Upper lobe of left lung (tissue), 6 donors: Measurements from ENCODE around the gene HSD17B11. TPM values are rescaled to one million over a fixed set of nuclear protein-coding genes. Genes with fewer than 3 reads are reported as not detected.
A peak's percentile ranks its signal among the peaks of the same experiment; 100 is the strongest.
"Not testable (repeated sequence)": the region's sequence is repeated elsewhere in the genome, so short reads cannot be mapped to it uniquely, and the experiment has no call there.

Experiments used
- ATAC-seq, 2 donors: fragments of 200-7000 bp; cut with Tn5 transposase; one replicate each; pipeline ENCODE4 v1.9.1; 2022; ENCODE audit warnings: mild to moderate bottlenecking in 2 of 2, moderate library complexity in 2 of 2; ENCODE audit not compliant: low FRiP score in 2 of 2
- DNase-seq, 2 donors: peaks; one replicate each; pipeline ENCODE4 v3.0.0-alpha.2; 2019 to 2020
- H3K27ac ChIP-seq, 4 donors: fragments of 200-600 bp; sonication (generic); one replicate each; pipeline ENCODE4 v1.5.1; 2016 to 2019
- H3K27me3 ChIP-seq, 4 donors: fragments of 200-600 bp; sonication (generic); one replicate each; pipeline ENCODE4 v1.5.1; 2017 to 2019
- H3K36me3 ChIP-seq, 4 donors: fragments of 200-600 bp; sonication (generic); one replicate each; pipeline ENCODE4 v1.5.1; 2016 to 2019
- H3K4me1 ChIP-seq, 4 donors: fragments of 200-600 bp; sonication (generic); one replicate each; pipeline ENCODE4 v1.5.1; 2018 to 2019
- H3K4me3 ChIP-seq, 4 donors: fragments of 200-600 bp; sonication (generic); one replicate each; pipeline ENCODE4 v1.5.1; 2017 to 2019; ENCODE audit warnings: mild to moderate bottlenecking in 2 of 4, moderate library complexity in 1 of 4
- H3K9me3 ChIP-seq, 4 donors: fragments of 200-600 bp; sonication (generic); one replicate each; pipeline ENCODE4 v1.5.1; 2018 to 2019
- EP300 ChIP-seq, 4 donors: sonication (generic); formaldehyde crosslinking; IDR thresholded peaks; one replicate each; pipeline ENCODE4 v1.5.1; 2017; ENCODE audit warnings: antibody characterized with exemption in 4 of 4, control low read depth in 2 of 4
- POLR2A ChIP-seq, 4 donors: fragments of 450-650 bp; IDR thresholded peaks; one replicate each; pipeline ENCODE4 v1.5.1; 2016 to 2017; ENCODE audit warnings: antibody characterized with exemption in 4 of 4, mild to moderate bottlenecking in 2 of 4
- POLR2AphosphoS5 ChIP-seq, 2 donors: sonication (generic); formaldehyde crosslinking; IDR thresholded peaks; one replicate each; pipeline ENCODE4 v1.5.1; 2017; ENCODE audit warnings: antibody characterized with exemption in 2 of 2
- WGBS, 2 donors: methylation state at CpG; one replicate each; pipeline ENCODE4 v1.1.5; 2017 to 2018; 5-methylcytosine and 5-hydroxymethylcytosine counted together
- total RNA-seq, 6 donors: library from RNA; depleted of rRNA in 4 of 6; stranded (reverse); fragments of >200 nt in 4 of 6; gene quantifications; one replicate each; pipeline versions ENCODE4 v1.1.0 to v1.2.1, GENCODE V29; 2016 to 2021
- TF ChIP-seq, protein P1 (sequence below), 6 experiments: fragments of 450-650 bp in 4 of 6; fragments of 200-600 bp in 2 of 6; sonication (generic) in 2 of 6; IDR thresholded peaks; one replicate each; pipeline ENCODE4 v1.5.1; 2016 to 2019; ENCODE audit warnings: antibody characterized with exemption in 6 of 6
- donor health status: DM: no; HTN: no; CAD: no; lungs with moderate emphysema.
- donor health status: DM: no; HTN: yes; CAD: no; lungs with severe emphysema.

Gene HSD17B11
- total RNA-seq, 6 donors from 2014 or later = 24.4 to 166 (median 93.2) TPM

DNA sequence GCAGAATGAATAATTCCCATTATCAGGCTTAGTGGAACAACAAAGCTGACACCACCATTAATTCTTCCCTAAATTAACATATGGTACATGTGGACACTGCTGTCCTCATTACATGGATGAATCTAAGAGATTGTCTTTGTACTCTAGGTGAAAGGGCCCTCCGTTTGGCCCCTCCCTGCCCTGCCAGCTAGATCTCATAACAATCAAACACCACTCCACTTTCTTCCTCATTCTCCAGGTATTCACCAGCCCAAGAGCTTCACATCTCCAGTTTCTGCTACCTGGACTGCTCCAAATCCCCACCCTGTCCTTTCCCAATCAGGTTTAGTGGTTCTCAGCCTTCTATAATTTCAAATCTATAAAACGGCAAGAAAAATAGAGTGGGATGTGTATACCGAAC is 3.8 kb downstream of the HSD17B11 start:
- 56 to 72% methylated on average over 3 of the region's 3 CpGs for WGBS, 2 donors
- DNase-seq (peak in 1 of 2 donors; percentile 45), ATAC-seq (no peak)
- Histone ChIP-seq H3K27ac (peak overlapping the region in 2 of 4 donors; percentile 16 to 35), H3K4me1 (peaks cover 28 to 49% (median 42%) of the 10 kb centered on the region in 4 donors), H3K36me3 (peaks cover 0 to under 1% (median 0%) of the 10 kb centered on the region in 4 donors), H3K4me3 (peak overlapping the region in 2 of 4 donors; percentile 6 to 71), H3K27me3 (no peaks in the 10 kb centered on the region), H3K9me3 (no peaks in the 10 kb centered on the region)
- TF ChIP-seq POLR2AphosphoS5 (IDR thresholded peaks at IDR 0.05) = no peak
- TF ChIP-seq POLR2A (IDR thresholded peaks at IDR 0.05) = no peak
- no peak for TF ChIP-seq EP300 (IDR thresholded peaks at IDR 0.05)
- TF ChIP-seq, protein P1, sequence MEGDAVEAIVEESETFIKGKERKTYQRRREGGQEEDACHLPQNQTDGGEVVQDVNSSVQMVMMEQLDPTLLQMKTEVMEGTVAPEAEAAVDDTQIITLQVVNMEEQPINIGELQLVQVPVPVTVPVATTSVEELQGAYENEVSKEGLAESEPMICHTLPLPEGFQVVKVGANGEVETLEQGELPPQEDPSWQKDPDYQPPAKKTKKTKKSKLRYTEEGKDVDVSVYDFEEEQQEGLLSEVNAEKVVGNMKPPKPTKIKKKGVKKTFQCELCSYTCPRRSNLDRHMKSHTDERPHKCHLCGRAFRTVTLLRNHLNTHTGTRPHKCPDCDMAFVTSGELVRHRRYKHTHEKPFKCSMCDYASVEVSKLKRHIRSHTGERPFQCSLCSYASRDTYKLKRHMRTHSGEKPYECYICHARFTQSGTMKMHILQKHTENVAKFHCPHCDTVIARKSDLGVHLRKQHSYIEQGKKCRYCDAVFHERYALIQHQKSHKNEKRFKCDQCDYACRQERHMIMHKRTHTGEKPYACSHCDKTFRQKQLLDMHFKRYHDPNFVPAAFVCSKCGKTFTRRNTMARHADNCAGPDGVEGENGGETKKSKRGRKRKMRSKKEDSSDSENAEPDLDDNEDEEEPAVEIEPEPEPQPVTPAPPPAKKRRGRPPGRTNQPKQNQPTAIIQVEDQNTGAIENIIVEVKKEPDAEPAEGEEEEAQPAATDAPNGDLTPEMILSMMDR (IDR thresholded peaks at IDR 0.05) = no peak

DNA sequence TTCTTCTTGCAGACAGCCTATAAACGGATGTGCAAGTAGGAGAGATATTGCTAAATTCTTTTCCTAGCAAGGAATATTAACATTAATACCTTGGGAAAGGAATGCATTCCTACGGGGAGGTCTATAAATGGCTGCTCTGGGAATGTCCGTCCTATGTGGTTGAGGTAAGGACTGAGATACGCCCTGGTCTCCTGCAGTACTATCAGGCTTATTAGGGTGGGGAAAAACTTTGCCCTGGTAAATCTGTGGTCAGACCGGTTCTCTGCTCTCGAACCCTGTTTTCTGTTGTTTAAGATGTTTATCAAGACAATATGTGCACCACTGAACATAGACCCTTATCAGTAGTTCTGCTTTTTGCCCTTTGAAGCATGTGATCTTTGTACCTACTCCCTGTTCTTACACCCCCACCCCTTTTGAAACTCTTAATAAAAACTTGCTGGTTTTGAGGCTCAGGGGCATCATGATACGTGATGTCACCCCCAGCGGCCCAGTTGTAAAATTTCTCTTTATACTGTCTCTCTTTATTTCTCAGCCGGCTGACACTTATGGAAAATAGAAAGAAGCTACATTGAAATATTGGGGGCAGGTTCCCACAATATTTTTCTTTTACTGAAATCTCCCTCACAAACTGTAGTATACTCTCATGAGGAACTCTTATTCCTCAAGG is 6.4 kb downstream of the HSD17B11 start:
- not testable (repeated sequence) for DNase-seq, H3K27me3 ChIP-seq, H3K4me3 ChIP-seq, H3K27ac ChIP-seq, H3K9me3 ChIP-seq, ATAC-seq
- WGBS, 2 donors = 93 to 97% methylated on average over 9 of the region's 9 CpGs
- peaks cover 23 to 37% (median 33%) of the 10 kb centered on the region in 4 donors for H3K4me1 ChIP-seq
- H3K36me3 ChIP-seq = peaks cover 0 to 16% (median 12%) of the 10 kb centered on the region in 4 donors

DNA sequence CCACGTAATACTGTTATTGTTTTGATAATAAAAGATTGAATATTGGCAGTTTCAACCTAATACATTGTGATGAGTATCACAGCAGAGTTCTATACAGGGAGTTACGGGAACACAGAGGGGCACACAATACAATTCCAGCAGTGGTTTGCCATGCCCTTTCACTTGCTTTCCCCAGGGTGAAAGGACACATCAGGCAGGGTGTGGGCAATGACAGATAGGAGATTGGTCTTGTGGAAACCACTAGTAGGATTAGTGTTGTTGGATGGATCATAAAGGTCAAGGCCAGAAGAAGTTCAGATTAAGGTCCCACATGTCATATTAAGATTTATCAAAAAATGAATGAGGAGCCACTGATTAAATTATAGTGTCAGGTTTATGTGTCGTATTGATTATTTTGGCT is 8.1 kb downstream of the HSD17B11 start:
- Histone ChIP-seq H3K4me3 (no peak overlapping the region), H3K27me3 (no peaks in the 10 kb centered on the region), H3K27ac (no peak overlapping the region), H3K4me1 (peaks cover 13 to 20% (median 20%) of the 10 kb centered on the region in 4 donors), H3K9me3 (no peaks in the 10 kb centered on the region), H3K36me3 (peaks cover 2 to 22% (median 13%) of the 10 kb centered on the region in 4 donors)
- DNase-seq (no peak), ATAC-seq (no peak)
- 94 to 95% methylated on average over 3 of the region's 3 CpGs for WGBS, 2 donors
- no peak for TF ChIP-seq EP300 (IDR thresholded peaks at IDR 0.05)
- TF ChIP-seq POLR2A (IDR thresholded peaks at IDR 0.05) = no peak

DNA sequence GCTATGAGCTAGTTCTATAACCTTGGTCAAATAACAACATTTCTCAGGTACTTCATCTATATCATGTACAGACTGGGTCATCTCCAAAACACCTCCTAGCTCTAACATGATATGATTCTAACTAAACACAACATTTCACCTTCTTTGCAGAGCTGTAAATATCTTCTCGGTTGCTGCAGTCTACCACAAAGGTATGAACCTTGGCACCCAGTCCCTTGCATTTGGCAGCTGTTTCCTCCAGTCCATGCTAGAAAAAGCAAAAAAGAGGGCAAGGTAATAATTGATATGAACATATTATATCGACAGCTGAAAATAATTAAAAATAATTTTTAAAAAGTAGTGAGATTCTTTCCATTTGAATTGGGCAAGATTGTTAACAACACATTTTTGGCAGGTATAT is 8.9 kb downstream of the HSD17B11 start:
- DNase-seq = no peak
- no peak overlapping the region for H3K27ac ChIP-seq
- H3K36me3 ChIP-seq = peaks cover 2 to 24% (median 13%) of the 10 kb centered on the region in 4 donors
- no peak overlapping the region for H3K4me3 ChIP-seq
- H3K4me1 ChIP-seq = peaks cover 5 to 13% (median 12%) of the 10 kb centered on the region in 4 donors
- 73 to 83% methylated on average over 2 of the region's 2 CpGs for WGBS, 2 donors
- H3K27me3 ChIP-seq = no peaks in the 10 kb centered on the region
- no peaks in the 10 kb centered on the region for H3K9me3 ChIP-seq
- ATAC-seq = no peak
- TF ChIP-seq POLR2A (IDR thresholded peaks at IDR 0.05) (no peak), EP300 (IDR thresholded peaks at IDR 0.05) (no peak), POLR2AphosphoS5 (IDR thresholded peaks at IDR 0.05) (no peak)
- TF ChIP-seq, protein P1 (IDR thresholded peaks at IDR 0.05) = no peak

DNA sequence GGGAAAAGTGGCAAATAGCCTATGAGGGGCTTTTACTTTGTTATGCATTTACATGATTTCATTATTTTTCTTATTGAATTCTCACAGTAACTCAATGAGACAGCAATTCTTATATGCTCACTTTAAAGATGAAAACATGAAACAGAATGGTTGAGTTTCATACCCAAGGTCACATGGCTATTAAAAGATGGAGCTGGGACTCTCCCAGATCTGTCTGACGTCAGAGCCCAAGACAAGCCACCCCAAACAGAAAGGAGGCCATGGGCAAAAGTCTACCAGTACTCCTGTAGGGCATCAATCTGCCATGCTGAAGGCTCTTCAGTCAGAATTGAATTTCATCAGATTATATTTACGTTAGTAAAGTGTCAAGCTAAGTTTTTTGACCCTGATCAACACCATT is 13.2 kb downstream of the HSD17B11 start:
- H3K9me3 ChIP-seq = no peaks in the 10 kb centered on the region
- no peak for DNase-seq
- no peaks in the 10 kb centered on the region for H3K27me3 ChIP-seq
- H3K36me3 ChIP-seq = peaks cover 3 to 42% (median 27%) of the 10 kb centered on the region in 4 donors
- 83 to 92% methylated on average over 2 of the region's 2 CpGs for WGBS, 2 donors
- peaks cover 14 to 16% (median 15%) of the 10 kb centered on the region in 4 donors for H3K4me1 ChIP-seq
- ATAC-seq = no peak
- TF ChIP-seq POLR2A (IDR thresholded peaks at IDR 0.05) = no peak
- TF ChIP-seq, protein P1 (IDR thresholded peaks at IDR 0.05) = no peak
- no peak for TF ChIP-seq POLR2AphosphoS5 (IDR thresholded peaks at IDR 0.05)
- no peak for TF ChIP-seq EP300 (IDR thresholded peaks at IDR 0.05)
- no peak overlapping the region for H3K27ac ChIP-seq
- no peak overlapping the region for H3K4me3 ChIP-seq
